Measurements from ENCODE around the gene WWP2.
"Not testable (repeated sequence)": the region's sequence is repeated elsewhere in the genome, so short reads cannot be mapped to it uniquely, and the experiment has no call there.

Gene WWP2

GRCh38 chr16:69761983-69762813 lies at the start of gene WWP2:
Gene WWP2, plus strand, starts transcription at chr16:69762332. Its CDS starts 24,679 bp downstream, at chr16:69787011.
- peak; percentile 92 for DNase-seq (ENCODE audit: low spot score)

GRCh38 chr16:69712914-69713581 lies 49.1 kb upstream of the WWP2 start:
- DNase-seq (ENCODE audit: low spot score) = no peak

DNA sequence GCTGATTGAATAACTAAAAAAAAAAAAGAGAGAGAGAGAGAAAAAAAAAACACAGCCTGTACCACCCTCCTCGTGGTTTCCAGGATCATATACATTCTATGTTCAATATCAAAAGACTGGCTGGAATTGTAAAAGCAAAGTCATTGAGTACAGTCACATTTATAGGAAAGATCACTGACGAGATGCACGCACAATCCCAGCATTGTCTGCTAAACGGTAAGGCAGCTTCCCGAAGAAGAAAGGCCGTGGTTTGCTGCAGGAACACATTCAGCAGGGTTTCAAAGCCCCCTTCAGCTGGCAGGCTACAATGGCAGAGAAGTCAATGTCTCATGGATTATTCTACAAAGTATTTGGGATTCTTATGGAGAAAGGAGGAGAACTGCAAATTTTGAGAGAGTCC lies 45.1 kb upstream of the WWP2 start:
- no peak for DNase-seq (ENCODE audit: low spot score)

GRCh38 chr16:69718111-69718764 lies 43.9 kb upstream of the WWP2 start:
- DNase-seq (ENCODE audit: low spot score) = no peak

- no peak for DNase-seq (ENCODE audit: low spot score)
Observed at GRCh38 chr16:69720822-69721430, 41.2 kb upstream of the WWP2 start.

- DNase-seq (ENCODE audit: low spot score) = no peak
Observed at GRCh38 chr16:69721441-69721957, 40.6 kb upstream of the WWP2 start.

GRCh38 chr16:69724414-69724873 lies 37.7 kb upstream of the WWP2 start:
- no peak for DNase-seq (ENCODE audit: low spot score)

GRCh38 chr16:69724981-69725479 lies 37.1 kb upstream of the WWP2 start:
- no peak for DNase-seq (ENCODE audit: low spot score)

DNA sequence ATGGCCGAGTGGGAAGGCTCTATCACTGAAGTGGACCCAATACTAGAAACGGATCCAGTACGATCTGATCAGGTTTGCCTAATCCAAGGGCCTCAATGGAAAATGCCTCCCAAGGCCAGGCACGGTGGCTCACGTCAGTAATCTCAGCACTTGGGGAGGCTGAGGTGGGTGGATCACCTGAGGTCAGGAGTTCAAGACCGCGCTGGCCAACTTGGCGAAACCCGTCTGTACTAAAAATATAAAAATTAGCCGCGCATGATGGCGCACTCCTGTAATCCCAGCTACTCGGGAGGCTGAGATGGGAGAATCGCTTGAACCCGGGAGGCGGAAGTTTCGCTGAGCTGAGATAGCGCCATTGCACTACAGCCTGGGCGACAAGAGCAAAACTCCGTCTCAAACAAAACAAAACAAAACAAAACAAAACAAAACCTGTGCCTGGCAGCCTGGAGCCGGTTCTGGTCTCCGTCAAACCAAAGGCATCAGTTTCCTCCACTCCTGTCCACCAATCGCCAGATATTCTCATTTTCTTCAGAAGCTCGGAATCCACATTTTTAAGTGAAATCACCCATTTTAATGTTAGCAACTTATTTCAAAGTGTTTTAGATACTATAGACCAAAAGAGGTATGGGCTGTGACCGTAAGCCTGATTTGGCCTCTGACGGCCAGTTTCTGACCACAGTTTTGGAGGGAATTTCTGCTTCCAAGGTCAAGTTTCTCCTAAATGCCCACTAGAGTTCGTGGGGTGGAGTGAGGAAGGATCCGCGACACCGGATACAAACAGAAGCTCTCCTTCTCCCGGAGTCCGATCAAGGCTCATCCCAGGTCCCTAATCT lies 36.4 kb upstream of the WWP2 start:
- no peak for DNase-seq (ENCODE audit: low spot score)

- peak; percentile 80 for DNase-seq (ENCODE audit: low spot score)
Observed at GRCh38 chr16:69726313-69727060, 35.6 kb upstream of the WWP2 start, which contains the start of gene NQO1. Gene NQO1, minus strand, starts transcription at chr16:69726560. Its CDS starts 121 bp downstream, at chr16:69726439.

DNA sequence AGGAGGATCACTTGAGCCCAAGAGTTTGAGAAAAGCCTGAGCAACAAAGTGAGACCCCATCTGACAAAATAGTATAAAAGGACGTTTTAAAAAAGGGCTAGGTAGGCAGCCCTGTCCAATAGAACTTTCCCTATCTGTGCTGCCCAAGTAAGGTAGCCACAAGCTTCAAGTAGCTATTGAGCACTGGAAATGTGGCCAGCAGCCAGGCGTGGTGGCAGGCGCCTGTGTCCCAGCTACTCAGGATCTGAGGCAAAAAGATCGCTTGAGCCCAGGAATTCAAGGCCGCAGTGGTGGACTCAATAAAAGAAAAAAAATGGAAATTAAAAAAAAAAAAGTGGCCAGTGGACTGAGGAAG lies 34.2 kb upstream of the WWP2 start:
- no peak for DNase-seq (ENCODE audit: low spot score)

DNA sequence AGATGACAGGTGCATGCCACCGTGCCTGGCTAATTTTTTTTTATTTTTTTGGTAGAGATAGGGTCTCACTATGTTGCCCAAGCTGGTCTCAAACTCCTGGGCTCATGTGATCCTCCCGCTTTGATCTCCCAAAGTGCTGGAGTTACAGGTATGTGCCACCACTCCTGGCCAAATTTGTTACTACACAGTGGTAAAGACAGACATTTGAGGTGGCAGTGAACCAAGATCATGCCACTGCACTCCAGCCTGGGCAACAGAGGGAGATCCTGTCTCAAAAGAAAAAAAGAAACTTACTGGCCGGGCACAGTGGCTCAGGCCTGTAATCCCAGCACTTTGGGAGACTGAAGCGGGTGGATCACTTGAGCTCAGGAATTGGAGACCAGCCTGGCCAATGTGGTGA lies 33.1 kb upstream of the WWP2 start:
- DNase-seq (ENCODE audit: low spot score) = not testable (repeated sequence)

DNA sequence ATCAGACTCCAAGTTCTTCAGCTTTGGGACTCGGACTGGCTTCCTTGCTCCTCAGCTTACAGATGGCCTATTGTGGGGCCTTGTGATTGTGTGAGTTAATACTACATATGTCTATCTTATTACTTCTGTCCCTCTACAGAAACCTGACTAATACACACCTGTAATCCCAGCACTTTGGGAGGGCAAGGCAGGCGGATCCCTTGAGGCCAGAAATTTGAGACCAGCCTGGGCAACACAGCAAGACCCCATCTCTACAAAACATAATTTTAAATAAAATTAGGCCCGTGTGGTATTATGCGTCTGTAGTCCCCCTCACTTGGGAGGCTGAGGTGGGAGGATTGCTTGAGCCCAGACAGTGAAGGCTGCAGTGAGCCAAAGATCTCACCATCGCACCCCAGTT lies 30.9 kb upstream of the WWP2 start:
- not testable (repeated sequence) for DNase-seq (ENCODE audit: low spot score)

GRCh38 chr16:69732101-69732500 lies 30.0 kb upstream of the WWP2 start:
- DNase-seq (ENCODE audit: low spot score) = no peak

DNA sequence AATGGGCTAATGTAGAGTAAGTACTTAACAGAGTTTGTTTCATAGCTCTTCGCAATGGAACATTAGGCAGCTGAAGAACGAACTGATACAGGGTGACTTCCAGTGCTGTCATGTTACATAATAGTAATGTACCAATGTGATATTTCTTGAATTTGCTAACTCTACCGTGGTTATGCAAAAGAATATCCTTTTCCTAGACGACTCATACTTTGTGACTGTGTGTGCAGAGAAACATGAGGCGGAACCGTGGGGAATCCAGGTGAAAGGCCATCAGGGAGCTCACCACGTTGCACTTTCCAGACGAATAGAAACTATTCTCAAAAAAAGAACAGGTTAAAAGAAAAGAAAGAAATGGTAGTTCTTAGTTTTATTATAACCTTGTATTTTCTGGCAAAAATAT lies 20.6 kb upstream of the WWP2 start:
- no peak for DNase-seq (ENCODE audit: low spot score)

- DNase-seq (ENCODE audit: low spot score) = no peak
Observed at GRCh38 chr16:69741951-69742904, 19.9 kb upstream of the WWP2 start.

GRCh38 chr16:69744363-69745231 lies 17.5 kb upstream of the WWP2 start:
- no peak for DNase-seq (ENCODE audit: low spot score)

DNA sequence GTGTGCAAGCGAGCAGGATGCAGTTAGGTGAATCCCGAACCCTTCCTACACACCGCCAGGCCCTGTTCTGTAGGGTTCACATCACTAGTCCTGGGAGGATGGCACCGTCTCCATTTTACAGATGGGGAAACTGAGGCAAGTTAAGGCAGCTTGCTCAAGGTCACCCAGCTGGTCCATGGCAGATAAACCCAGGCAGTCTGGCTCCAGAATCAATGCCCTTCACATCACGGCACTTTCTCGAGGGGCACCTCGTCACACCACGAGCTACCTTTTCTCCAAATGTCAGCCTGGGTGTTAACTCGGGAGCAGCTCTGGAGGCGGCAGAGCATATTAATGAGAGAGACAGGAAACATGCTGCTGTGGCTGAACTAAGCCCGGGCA lies 16.9 kb upstream of the WWP2 start:
- no peak for DNase-seq (ENCODE audit: low spot score)

All from hematopoietic multipotent progenitor cell treated with erythropoietin and hydrocortisone succinate and interleukin-3 and kit ligand, for 17 days (in vitro differentiated cells).